GM18507 (cell line): ENCODE measurements around the gene MSH2.
"Not testable (repeated sequence)": the region's sequence is repeated elsewhere in the genome, so short reads cannot be mapped to it uniquely, and the experiment has no call there.

Experiments used
- DNase-seq: peaks from one replicate; pipeline ENCODE4 v3.0.0; 2011; ENCODE audit warnings: low read depth; ENCODE audit not compliant: insufficient read length; ENCODE audit errors: extremely low spot score
- FAIRE-seq: peaks from 2 replicates; lab custom pipeline; 2011; peaks lifted over from hg19 to GRCh38; lab: Jason Lieb, UNC

The MSH2 gene

DNA sequence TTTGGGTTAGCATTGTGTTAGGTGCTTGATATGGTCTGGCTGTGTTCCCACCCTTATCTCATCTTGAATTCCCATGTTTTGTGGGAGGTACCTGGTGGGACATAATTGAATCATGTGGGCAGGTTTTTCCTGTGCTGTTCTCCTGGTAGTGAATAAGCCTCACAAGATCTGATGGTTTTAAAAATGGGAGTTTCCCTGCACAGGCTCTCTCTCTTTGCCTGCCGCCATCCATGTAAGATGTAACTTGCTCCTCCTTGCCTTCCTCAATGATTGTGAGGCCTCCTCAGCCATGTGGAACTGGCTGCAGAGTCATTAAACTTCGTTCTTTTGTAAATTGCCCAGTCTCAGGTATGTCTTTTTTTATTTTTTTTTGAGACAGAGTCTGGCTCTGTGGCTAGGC is 2.8 kb downstream of the MSH2 start:
- FAIRE-seq (no peak), DNase-seq (no peak)

DNA sequence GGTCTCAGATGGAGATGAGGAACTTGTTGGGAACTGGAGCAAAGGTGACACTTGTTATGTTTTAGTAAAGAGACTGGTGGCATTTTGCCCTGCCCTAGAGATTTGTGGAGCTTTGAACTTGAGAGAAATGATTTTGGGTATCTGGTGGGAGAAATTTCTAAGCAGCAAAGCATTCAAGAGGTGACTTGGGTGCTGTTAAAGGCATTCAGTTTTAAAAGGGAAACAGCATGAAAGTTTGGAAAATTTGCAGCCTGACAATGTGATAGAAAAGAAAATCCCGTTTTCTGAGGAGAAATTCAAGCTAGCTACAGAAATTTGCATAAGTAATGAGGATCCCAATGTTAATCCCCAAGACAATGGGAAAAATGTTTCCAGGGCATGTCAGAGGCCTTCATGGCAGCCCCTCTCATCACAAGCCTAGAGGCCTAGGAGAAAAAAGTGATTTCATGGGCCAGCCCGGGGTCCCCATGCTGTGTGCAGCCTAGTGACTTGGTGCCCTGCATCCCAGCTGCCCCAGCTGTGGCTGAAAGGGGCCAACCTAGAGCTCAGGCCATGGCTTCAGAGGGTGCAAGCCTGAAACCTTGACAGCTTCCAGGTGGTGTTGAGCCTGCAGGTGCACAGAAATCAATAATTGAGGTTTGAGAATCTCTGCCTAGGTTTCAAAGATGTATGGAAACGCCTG is 3.8 kb downstream of the MSH2 start:
- not testable (repeated sequence) for FAIRE-seq, DNase-seq

DNA sequence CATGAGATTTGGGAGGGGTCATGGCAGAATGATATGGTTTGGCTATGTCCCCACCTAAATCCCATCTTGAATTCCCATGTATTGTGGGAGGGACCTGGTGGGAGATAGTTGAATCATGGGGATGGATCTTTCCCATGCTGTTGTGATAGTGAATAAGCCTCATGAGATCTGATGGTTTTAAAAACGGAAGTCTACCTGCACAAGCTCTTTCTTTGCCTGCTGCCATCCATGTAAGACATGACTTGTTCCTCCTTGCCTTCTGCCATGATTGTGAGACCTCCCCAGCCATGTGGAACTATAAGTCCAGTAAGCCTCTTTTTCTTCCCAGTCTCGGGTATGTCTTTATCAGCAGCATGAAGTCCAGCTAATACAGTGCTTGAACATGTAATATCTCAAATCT is 5.0 kb downstream of the MSH2 start:
- FAIRE-seq, DNase-seq: not testable (repeated sequence)

DNA sequence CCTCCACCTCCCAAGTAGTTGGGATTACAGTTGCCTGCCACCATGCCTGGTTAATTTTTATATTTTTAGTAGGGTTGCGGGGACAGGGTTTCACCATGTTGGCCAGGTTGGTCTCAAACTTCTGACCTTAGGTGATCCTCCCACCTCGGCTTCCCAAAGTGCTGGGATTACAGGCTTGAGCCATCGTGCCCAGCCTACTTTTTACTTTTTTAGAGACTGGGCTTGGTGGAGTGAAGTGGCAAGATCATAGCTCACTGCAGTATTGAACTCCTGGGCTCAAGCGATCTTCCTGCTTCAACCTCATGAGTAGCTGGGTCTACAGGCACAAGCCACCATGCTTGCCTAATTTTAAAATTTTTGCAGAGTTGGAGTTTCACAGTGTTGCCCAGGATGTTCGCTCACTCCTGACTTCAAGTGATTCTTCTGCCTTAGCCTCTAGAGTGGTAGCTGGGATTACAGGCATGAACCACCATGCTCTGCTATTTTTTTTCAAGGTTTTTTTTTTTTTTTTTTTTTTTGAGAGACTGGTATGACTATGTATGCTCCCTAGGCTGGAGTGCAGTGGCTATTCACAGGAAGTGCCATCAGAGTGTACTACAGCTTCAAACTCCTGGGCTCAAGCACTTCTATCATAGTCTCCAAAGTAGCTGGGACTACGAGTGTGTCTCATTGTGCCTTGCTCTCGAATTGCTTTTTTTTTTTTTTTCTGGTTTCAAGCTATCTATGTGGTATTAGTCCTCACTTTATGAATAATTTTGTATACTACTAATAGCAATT is 11.9 kb downstream of the MSH2 start:
- no peak for DNase-seq
- no peak for FAIRE-seq

DNA sequence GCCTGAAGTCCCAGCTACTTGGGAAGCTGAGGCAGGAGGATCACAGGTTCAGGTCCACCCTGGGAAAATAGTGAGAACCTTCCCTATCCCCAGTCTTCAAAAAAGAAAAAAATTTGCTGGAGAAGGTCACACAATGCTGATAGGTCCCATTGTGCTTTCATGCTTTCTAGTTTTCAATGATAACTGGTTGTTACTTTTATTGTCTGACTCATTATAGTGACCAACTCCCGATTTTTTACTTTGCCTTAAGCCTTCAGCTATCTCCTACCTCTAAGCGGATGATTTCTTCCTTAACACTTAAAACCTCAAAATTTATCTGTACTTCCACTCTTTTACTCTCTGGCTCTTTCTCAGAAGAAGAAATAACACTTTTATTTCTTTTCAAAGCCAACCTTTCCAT is 17.3 kb downstream of the MSH2 start:
- FAIRE-seq = no peak

DNA sequence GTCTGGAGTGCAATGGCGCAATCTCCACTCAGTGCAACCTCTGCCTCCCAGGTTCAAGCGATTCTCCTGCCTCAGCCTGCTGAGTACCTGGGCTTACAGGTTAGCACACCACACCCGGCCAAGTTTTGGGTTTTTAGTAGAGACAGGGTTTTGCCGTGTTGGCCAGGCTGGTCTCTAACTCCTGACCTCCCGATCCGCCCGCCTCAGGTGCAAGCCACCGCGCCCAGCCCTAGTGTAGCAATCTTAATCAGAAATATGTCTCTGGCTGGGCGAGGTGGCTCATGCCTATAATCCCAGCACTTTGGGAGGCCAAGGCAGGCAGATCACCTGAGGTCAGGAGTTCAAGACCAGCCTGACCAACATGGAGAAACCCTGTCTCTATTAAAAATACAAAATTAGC is 17.7 kb downstream of the MSH2 start:
- not testable (repeated sequence) for DNase-seq, FAIRE-seq

More for the DNA sequence above, 17.3 kb downstream of the MSH2 start:
- DNase-seq = no peak

DNA sequence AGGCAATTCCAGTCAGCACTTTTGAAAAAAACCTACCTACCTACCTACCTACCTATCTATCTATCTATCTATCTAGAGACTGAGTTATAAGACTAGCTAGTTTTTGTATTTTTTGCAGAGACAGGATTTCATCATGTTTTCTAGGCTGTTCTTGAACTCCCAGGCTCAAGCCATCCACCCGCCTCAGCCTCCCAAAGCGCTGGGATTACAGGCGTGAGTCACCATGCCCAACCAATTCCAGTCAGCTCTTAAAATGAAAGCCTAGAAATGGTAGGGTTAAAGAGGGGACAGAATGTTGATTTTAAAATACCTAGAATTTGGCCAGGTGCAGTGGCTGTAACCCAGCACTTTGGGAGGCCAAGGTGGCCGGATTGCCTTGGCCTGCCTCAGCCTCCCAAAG is 19.1 kb downstream of the MSH2 start:
- DNase-seq (no peak), FAIRE-seq (no peak)

DNA sequence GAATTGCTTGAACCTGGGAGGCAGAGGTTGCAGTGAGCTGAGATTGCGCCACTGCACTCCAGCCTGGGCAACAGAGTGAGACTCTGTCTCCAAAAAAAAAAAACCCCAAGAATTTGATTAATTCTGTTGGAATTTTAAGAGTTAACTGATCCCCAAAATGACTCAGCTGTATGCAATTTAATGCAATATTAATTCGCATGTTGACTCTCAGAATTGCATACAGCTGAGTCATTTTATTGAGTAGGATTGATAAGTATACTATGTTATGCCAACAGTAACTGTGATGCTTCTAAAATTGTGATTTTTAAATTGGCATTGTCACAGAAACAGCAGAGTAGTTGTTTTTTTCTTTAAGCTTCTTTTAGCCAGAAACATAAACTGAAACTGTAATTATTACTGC is 19.6 kb downstream of the MSH2 start:
- FAIRE-seq (no peak), DNase-seq (no peak)

DNA sequence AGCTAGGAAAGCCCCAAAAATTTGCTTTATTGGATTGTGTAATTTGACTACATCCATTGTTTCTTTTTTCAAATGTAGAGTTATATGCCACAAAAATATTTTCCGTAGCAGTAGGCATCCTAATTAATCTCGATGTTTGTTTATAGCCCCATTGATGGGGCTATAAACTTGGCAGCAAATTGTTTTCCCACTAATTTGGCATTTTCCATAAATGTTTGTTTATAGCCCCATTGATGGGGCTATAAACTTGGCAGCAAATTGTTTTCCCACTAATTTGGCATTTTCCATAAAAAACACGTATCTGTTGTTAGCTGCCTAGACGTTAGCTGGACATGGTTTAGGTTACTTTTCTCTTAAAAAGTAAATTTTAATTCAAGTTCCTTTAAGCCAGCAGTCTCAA is 23.8 kb downstream of the MSH2 start:
- FAIRE-seq = no peak
- DNase-seq = no peak

DNA sequence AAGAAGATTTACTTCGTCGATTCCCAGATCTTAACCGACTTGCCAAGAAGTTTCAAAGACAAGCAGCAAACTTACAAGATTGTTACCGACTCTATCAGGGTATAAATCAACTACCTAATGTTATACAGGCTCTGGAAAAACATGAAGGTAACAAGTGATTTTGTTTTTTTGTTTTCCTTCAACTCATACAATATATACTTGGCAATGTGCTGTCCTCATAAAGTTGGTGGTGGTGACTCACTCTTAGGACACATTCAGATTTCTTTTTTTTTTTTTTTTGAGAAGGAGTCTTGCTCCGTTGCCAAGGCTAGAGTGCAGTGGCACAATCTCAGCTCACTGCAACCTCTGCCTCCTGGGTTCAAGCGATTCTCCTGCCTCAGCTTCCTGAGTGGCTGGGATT is 26.8 kb downstream of the MSH2 start:
- FAIRE-seq = no peak
- DNase-seq = no peak

DNA sequence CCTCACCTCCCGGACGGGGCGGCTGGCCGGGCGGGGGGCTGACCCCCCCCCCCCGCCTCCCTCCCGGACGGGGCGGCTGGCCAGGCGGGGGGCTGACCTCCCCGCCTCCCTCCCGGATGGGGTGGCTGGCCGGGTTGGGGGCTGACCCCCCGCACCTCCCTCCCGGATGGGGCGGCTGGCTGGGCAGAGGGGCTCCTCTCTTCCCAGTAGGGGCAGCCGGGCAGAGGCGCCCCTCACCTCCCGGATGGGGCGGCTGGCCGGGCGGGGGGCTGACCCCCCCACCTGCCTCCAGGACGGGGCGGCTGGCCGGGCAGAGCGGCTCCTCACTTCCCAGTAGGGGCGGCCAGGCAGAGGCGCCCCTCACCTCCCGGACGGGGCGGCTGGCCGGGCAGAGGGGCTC is 30.1 kb downstream of the MSH2 start:
- FAIRE-seq, DNase-seq: not testable (repeated sequence)

DNA sequence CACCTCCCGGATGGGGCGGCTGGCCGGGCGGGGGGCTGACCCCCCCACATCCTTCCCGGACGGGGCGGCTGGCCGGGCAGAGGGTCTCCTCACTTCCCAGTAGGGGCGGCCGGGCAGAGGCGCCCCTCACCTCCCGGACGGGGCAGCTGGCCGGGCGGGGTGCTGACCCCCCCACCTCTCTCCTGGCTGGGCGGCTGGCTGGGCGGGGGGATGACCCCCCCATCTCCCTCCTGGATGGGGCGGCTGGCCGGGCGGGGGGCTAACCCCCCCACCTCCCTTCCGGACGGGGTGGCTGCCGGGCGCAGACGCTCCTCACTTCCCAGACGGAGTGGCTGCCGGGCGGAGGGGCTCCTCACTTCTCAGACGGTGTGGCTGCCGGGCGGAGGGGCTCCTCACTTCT is 30.5 kb downstream of the MSH2 start:
- not testable (repeated sequence) for FAIRE-seq, DNase-seq

DNA sequence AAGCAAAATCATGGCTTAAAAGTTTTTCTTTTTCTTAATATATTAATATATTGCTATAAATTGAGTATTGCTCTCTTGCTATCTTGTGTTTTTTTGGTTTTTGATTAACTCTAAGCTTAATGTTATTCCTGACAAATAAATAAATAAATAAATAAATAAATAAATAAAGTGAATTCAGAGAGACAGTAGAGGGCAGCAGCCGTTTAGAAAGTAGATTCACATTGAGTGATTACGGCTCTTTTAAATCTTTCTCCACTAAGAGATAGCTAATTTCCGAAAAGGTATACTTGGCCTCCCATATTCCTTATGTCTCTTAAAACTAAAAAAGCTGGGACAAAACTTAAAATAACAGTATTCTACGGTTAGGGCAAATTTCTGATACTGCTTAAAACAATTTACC is 34.3 kb downstream of the MSH2 start:
- no peak for FAIRE-seq
- no peak for DNase-seq

DNA sequence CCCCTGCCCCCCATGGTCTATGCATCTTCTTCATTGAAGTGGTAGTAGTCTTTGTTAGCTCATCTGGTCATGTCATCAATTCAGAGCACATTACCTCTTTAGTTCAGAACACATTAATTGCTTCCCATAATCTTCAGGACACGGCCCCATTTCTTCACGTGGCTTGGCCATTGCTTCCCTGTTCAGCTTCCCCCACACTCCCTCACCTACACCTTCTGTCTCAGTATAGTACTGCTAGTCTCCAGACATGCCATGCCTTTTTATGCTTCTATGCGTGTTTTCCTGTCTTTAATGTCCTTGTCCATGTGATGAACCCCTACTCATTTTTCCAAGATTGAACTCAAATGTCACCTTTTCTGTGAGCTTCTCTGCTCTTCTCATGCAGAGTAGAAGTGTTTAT is 35.1 kb downstream of the MSH2 start:
- FAIRE-seq (no peak), DNase-seq (no peak)

DNA sequence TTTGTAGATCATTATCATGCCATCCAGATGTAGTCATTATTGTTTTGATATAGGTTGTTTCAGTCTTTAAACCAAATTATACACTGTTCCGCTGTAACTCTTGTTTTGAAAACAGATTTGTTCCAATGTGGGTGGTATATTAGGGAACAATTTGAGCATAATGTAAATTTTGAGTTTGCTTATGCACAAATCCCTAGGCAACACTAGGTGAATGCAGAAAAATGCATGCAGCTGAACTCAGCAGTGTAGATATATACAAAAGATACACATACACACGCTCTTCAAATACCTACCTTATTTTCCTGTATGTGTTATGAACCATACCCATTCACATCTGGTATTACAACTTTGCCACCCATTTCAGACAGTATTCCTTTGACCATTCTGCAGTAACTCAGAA is 35.8 kb downstream of the MSH2 start:
- no peak for DNase-seq
- FAIRE-seq = no peak

DNA sequence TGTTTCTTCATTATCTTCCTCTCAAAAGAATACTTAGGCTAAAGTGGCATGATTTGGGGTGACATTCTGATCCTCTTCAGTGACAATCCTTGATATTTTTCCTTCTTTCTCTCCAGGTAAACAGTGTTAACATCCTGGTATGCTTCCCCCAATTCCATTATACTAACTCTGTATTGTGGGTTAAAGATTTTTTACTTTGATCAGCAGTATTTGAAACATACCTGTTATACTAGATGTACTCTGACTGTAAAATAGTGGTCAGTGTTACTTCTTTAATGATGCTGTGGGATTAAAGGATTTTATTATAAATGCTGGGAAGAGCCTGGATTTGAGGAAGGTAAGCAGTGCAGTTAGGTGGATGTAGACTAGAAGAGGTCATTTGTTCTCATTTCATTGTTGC is 48.8 kb downstream of the MSH2 start:
- DNase-seq = no peak
- FAIRE-seq = no peak

DNA sequence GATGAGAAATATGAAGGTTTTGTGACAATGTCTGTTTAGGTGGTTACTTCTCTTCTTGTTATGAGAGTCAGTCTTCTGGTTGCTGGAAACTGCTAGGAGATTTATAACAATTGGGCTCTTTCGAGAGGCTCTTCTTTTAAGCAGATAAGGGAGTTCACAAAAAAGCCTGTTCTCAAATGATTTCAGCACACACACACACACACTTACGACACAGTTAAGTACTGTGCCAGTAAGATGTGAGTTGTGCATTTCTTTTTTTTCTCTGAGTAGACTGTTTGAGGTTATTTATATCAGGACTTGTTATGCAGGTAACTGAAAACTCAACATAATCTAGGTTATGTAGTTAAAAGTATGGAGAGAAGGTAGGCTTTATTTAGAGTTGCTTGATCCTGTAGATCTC is 49.8 kb downstream of the MSH2 start:
- FAIRE-seq = no peak
- no peak for DNase-seq

DNA sequence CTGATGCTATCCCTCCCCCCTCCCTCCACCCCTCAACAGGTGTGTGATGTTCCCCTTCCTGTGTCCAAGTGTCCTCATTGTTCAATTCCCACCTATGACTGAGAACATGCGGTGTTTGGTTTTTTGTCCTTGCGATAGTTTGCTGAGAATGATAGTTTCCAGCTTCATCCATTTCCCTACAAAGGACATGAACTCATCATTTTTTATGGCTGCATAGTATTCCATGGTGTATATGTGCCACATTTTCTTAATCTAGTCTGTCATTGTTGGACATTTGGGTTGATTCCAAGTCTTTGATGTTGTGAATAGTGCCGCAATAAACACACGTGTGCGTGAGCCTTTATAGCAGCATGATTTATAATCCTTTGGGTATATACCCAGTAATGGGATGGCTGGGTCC is 51.9 kb downstream of the MSH2 start:
- not testable (repeated sequence) for DNase-seq, FAIRE-seq

DNA sequence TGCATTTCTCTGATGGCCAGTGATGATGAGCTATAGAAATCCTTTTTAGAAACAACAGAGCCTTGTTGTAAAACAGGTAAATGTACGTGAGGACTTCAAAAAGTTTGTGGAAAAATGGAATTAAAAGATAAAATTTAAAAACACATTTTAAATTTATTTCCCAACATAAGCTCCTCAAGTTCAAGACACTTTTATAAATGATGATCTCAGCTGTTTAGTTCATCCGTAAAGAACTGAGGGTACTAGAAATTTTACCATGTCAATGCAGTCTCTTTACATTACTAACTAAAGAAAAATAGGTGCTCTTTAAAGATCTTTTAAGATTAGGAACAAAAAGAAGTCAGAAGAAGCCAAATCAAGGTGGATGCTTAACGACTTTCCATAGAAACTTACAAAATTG is 52.5 kb downstream of the MSH2 start:
- FAIRE-seq (no peak), DNase-seq (no peak)

DNA sequence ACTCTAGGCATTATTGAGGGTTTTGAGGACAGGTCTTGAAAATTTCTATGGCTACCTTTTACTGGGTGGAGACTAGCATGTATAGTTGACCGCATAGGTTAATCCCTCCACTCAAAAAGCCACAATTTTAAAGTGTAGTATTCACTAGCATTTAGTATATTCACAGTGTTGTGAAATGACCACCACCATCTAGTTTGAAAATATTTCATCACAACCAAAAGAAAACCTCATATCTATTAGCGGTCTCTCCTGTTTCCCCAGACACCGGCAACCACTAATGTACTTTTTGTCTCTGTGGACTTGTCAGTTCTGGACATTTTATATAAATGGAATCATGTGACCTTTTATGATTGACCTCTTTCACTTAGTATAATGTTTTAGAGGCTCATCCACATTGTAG is 53.9 kb downstream of the MSH2 start:
- FAIRE-seq (no peak), DNase-seq (no peak)

DNA sequence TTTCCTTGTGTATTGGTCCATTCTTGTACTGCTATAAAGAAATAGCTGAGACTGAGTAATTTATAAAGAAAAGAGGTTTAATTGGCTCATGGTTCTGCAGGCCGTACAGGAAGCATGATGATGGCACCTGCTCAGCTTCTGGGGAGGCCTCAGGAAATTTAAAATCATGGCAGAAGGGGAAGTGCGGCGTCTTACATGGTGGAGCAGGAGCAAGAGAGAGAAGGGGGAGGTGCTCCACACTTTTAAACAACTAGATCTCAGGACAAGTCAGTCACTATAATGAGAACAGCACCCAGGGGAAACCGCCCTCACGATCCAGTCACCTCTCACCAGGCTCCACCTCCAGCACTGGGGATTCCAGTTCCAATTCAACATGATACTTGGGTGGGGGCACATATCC is 54.3 kb downstream of the MSH2 start:
- no peak for FAIRE-seq

More for the DNA sequence above, 54.3 kb downstream of the MSH2 start:
- DNase-seq = no peak
